IMR-90 (cell line): ENCODE results near the gene SYTL3. TPM values are rescaled to one million over a fixed set of nuclear protein-coding genes. Genes with fewer than 3 reads are reported as not detected.

Source experiments
- ATAC-seq: fragments of 200-7000 bp; cut with Tn5 transposase; 2 replicates; pipeline ENCODE4 v1.9.1; 2020; ENCODE audit warnings: low read depth, mild to moderate bottlenecking, moderate library complexity
- BruUV-seq: library from RNA; stranded (reverse); fragments of 400-500 nt; replicated peaks from 2 replicates; lab custom pipeline; 2021; lab: Mats Ljungman, UMichigan
- CTCF ChIA-PET: fragments of 300-600 bp; formaldehyde crosslinking; extraction: SDS; loops from one replicate; lab custom pipeline; 2021; ENCODE audit warnings: antibody characterized with exemption; lab: Yijun Ruan, JAX
- POLR2A ChIA-PET: fragments of 300-600 bp; sonication (Branson Sonifier 250); formaldehyde crosslinking; loops from one replicate; lab custom pipeline; 2022; ENCODE audit warnings: antibody characterized with exemption; ENCODE audit not compliant: unreplicated experiment; lab: Charles Lee
- DNase-seq: peaks from one replicate; pipeline ENCODE4 v3.0.0; 2013
- H2AFZ ChIP-seq: replicated peaks from 2 replicates; pipeline ENCODE3; 2013; ENCODE audit warnings: low read length, mild to moderate bottlenecking; ENCODE audit not compliant: poor library complexity
- H2AK5ac ChIP-seq: 2 replicates; pipeline ENCODE4 v1.6.1; 2013; ENCODE audit warnings: low read depth, low read length, inconsistent platforms
- H2AK9ac ChIP-seq: replicated peaks from 2 replicates; pipeline ENCODE3; 2013; ENCODE audit warnings: mild to moderate bottlenecking, low read depth, low read length, moderate library complexity; ENCODE audit not compliant: poor library complexity
- H2BK120ac ChIP-seq: 2 replicates; pipeline ENCODE4 v1.6.1; 2013; ENCODE audit warnings: low read depth, low read length, inconsistent platforms
- H2BK15ac ChIP-seq: 3 replicates; pipeline ENCODE4 v1.6.1; 2013; ENCODE audit warnings: low read depth, low read length, inconsistent platforms
- H2BK20ac ChIP-seq: 2 replicates; pipeline ENCODE4 v1.6.1; 2013; ENCODE audit warnings: low read depth, mild to moderate bottlenecking, inconsistent platforms, low read length, moderate library complexity
- H2BK5ac ChIP-seq: 2 replicates; pipeline ENCODE4 v1.6.1; 2013; ENCODE audit warnings: mild to moderate bottlenecking, low read depth, low read length, inconsistent platforms; ENCODE audit not compliant: poor library complexity, severe bottlenecking
- H3K14ac ChIP-seq: replicated peaks from 2 replicates; pipeline ENCODE4 v1.6.1; 2013; ENCODE audit warnings: low read depth, low read length, inconsistent platforms
- H3K18ac ChIP-seq: 2 replicates; pipeline ENCODE4 v1.6.1; 2013; ENCODE audit warnings: low read depth, low read length, control low read depth
- H3K23ac ChIP-seq: 2 replicates; pipeline ENCODE4 v1.6.1; 2013; ENCODE audit warnings: low read depth, low read length, inconsistent platforms
- H3K27ac ChIP-seq: 2 replicates; pipeline ENCODE4 v1.5.1; 2013; ENCODE audit warnings: mild to moderate bottlenecking, control low read depth, low read length; ENCODE audit not compliant: insufficient read depth
- H3K27me3 ChIP-seq: 2 replicates; pipeline ENCODE4 v1.6.1; 2013; ENCODE audit warnings: low read length; ENCODE audit not compliant: control insufficient read depth, insufficient read depth
- H3K36me3 ChIP-seq: 2 replicates; pipeline ENCODE4 v1.6.1; 2013; ENCODE audit warnings: low read length, mixed read lengths; ENCODE audit not compliant: control insufficient read depth, insufficient read depth
- H3K4ac ChIP-seq: 2 replicates; pipeline ENCODE4 v1.6.1; 2013; ENCODE audit warnings: low read depth, low read length, inconsistent platforms
- H3K4me1 ChIP-seq: 2 replicates; pipeline ENCODE4 v1.6.1; 2013; ENCODE audit warnings: low read length, mixed read lengths; ENCODE audit not compliant: control insufficient read depth, insufficient read depth
- H3K4me2 ChIP-seq: 2 replicates; pipeline ENCODE4 v1.6.1; 2013; ENCODE audit warnings: low read depth, mild to moderate bottlenecking, control low read depth, low read length, moderate library complexity
- H3K4me3 ChIP-seq: 2 replicates; pipeline ENCODE4 v1.5.1; 2013; ENCODE audit warnings: low read depth, mild to moderate bottlenecking, control low read depth, low read length, moderate library complexity; ENCODE audit not compliant: insufficient read depth
- H3K56ac ChIP-seq: 2 replicates; pipeline ENCODE4 v1.6.1; 2013; ENCODE audit warnings: low read length, inconsistent platforms; ENCODE audit not compliant: insufficient read depth; ENCODE audit errors: extremely low read depth
- H3K79me1 ChIP-seq, 2 experiments: 2 replicates each; pipeline ENCODE4 v1.6.1; 2013; ENCODE audit warnings: low read length in 2 of 2, inconsistent platforms in 1 of 2, low read depth in 1 of 2
- H3K9ac ChIP-seq: 2 replicates; pipeline ENCODE4 v1.6.1; 2013; ENCODE audit warnings: low read depth, low read length, control low read depth
- H3K9me1 ChIP-seq: 2 replicates; pipeline ENCODE4 v1.6.1; 2013; ENCODE audit warnings: low read length, inconsistent platforms; ENCODE audit not compliant: insufficient read depth
- H3K9me3 ChIP-seq: 2 replicates; pipeline ENCODE4 v1.6.1; 2013; ENCODE audit warnings: low read length; ENCODE audit not compliant: control insufficient read depth, insufficient read depth
- H4K20me1 ChIP-seq: 2 replicates; pipeline ENCODE4 v1.6.1; 2013; ENCODE audit warnings: low read length, inconsistent platforms; ENCODE audit not compliant: insufficient read depth
- H4K5ac ChIP-seq: 2 replicates; pipeline ENCODE4 v1.6.1; 2013; ENCODE audit warnings: mild to moderate bottlenecking, low read depth, low read length, control low read depth
- H4K8ac ChIP-seq, 2 experiments: 2 replicates each; pipeline ENCODE4 v1.6.1; 2013; ENCODE audit warnings: low read depth in 2 of 2, low read length in 2 of 2, control low read depth in 1 of 2, inconsistent platforms in 1 of 2
- H4K91ac ChIP-seq: 2 replicates; pipeline ENCODE4 v1.6.1; 2013; ENCODE audit warnings: low read depth, low read length, inconsistent platforms; ENCODE audit not compliant: insufficient read depth
- BHLHE40 ChIP-seq: fragments of 150-350 bp; IDR thresholded peaks from 2 replicates; pipeline ENCODE4 v1.6.1; 2016; ENCODE audit warnings: mild to moderate bottlenecking, low read depth, low read length
- CEBPB ChIP-seq: IDR thresholded peaks from 2 replicates; pipeline ENCODE4 v1.6.1; 2012; ENCODE audit warnings: low read depth, low read length, improper control_type of control experiment
- CHD1 ChIP-seq: IDR thresholded peaks from 2 replicates; pipeline ENCODE4 v1.6.1; 2012; ENCODE audit warnings: low read depth, low read length, improper control_type of control experiment
- MAZ ChIP-seq: IDR thresholded peaks from 2 replicates; pipeline ENCODE4 v1.6.1; 2012; ENCODE audit warnings: low read depth, mild to moderate bottlenecking, low read length, improper control_type of control experiment, moderate library complexity, borderline replicate concordance
- MXI1 ChIP-seq: IDR thresholded peaks from 2 replicates; pipeline ENCODE4 v1.6.1; 2012; ENCODE audit warnings: low read depth, mild to moderate bottlenecking, low read length, moderate library complexity, borderline replicate concordance
- NFE2L2 ChIP-seq: fragments of 150-350 bp; IDR thresholded peaks from 2 replicates; pipeline ENCODE4 v1.6.1; 2016; ENCODE audit warnings: low read depth, mild to moderate bottlenecking, low read length
- POLR2A ChIP-seq: IDR thresholded peaks from 2 replicates; pipeline ENCODE4 v1.6.1; 2012; ENCODE audit warnings: mild to moderate bottlenecking, low read depth, low read length
- RAD21 ChIP-seq: IDR thresholded peaks from 2 replicates; pipeline ENCODE4 v1.6.1; 2012; ENCODE audit warnings: low read length, improper control_type of control experiment
- RFX5 ChIP-seq: IDR thresholded peaks from 2 replicates; pipeline ENCODE4 v1.8.0; 2012; ENCODE audit warnings: low read depth, mild to moderate bottlenecking, low read length, moderate library complexity
- SMC3 ChIP-seq: fragments of 150-350 bp; IDR thresholded peaks from 2 replicates; pipeline ENCODE4 v1.6.1; 2016; ENCODE audit warnings: low read depth, mild to moderate bottlenecking, antibody characterized with exemption, low read length, moderate library complexity
- WGBS, 2 experiments: methylation state at CpG; one replicate each; pipeline versions ENCODE4 v1.1.5 to v1.1.7; 2013; ENCODE audit warnings: missing lambda C conversion rate in 2 of 2; ENCODE audit not compliant: insufficient read length in 1 of 2; ENCODE audit errors: extremely low coverage in 2 of 2; 5-methylcytosine and 5-hydroxymethylcytosine counted together
- dilution Hi-C: fragments of 300-500 bp; cut with HindIII; formaldehyde crosslinking; loops from one replicate; pipeline ENCODE4 v1.14.3; 2018; ENCODE audit warnings: low sequenced_read_pairs; ENCODE audit not compliant: unreplicated experiment
- in situ Hi-C: fragments of 300-500 bp; cut with MboI; formaldehyde crosslinking; loops from 3 replicates; pipeline ENCODE4 v1.14.3; 2019; ENCODE audit warnings: low sequenced_read_pairs, inconsistent platforms, mixed read lengths
- intact Hi-C: fragments of 100-400 bp; cut with micrococcal nuclease; formaldehyde crosslinking; loops from 2 replicates; pipeline ENCODE4 v1.10.0; 2022
- polyA plus RNA-seq, 3 experiments: library from polyadenylated mRNA; depleted of rRNA; stranded (reverse); fragments of >200 nt; gene quantifications; 2 replicates each; pipeline ENCODE4 v1.2.3, GENCODE V29; 2012; ENCODE audit warnings: low replicate concordance in 1 of 3
- total RNA-seq: library from RNA; depleted of rRNA; stranded (reverse); fragments of >200 nt; gene quantifications from 2 replicates; pipeline ENCODE4 v1.2.3, GENCODE V29; 2012
- TF ChIP-seq, protein P1 (sequence below): fragments of 150-350 bp; IDR thresholded peaks from 2 replicates; pipeline ENCODE4 v1.6.1; 2016; ENCODE audit warnings: low read depth, mild to moderate bottlenecking, low read length, moderate library complexity, borderline replicate concordance
- TF ChIP-seq, protein P2 (sequence below): fragments of 150-350 bp; IDR thresholded peaks from 2 replicates; pipeline ENCODE4 v1.6.1; 2017; ENCODE audit warnings: mild to moderate bottlenecking, antibody characterized with exemption, low read length, low read depth

Gene SYTL3
- total and polyA plus RNA-seq, 2 of the 4 experiments (the other 2 are of a cell fraction) = 2.9 to 4.3 TPM

DNA sequence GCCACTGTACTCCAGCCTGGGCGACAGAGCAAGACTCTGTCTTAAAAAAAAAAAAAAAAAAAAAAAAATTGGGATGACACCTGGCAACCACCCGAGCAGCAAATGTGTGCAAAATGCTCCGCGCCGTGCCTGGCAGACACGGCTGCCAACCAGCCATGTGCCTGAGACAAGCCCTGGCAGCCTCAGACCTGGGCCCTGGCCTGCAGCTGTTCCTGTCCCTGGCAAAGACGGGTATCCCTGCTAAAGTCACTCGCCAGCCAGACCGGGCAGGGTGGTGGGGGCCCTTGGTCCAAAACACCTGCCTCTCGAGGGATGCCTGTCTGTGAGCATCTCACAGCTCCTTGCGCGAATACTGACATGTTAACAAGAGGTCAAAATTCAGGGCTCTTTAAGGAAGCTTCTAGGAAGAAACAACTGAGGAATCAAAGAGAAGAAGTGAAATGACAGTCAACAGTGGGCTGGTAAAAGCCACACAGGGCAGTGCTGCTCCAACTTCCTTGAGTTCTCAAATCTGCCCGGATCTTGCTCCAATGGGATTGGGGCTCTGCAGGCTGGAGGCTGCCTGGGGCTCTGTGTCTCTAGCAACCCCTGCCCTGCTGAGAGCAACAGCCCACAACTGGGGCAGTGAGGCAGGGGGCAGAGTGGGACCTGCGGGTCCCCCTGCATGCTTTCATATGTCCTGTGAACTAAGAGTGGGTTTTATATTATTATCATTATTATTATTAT, 53.4 kb downstream of the SYTL3 start:
- no peak overlapping the region for H3K23ac ChIP-seq
- dilution Hi-C loops = no loop called here
- ChIA-PET CTCF (interaction anchor here (0.5 to 2.6 kb wide), 7 partner anchors 12 to 431 kb away, joined by 3 to 18 read pairs (median 3); partner anchors contain the start of gene RSPH3), POLR2A (no interaction called here)
- H3K27ac ChIP-seq = no peak overlapping the region
- no peak overlapping the region for H2AK5ac ChIP-seq
- H3K56ac ChIP-seq = no peak overlapping the region
- no peak overlapping the region; the same call in 1 of the 2 replicates for H2BK20ac ChIP-seq
- no peak overlapping the region for H3K4me3 ChIP-seq
- H3K36me3 ChIP-seq = no peaks in the 10 kb centered on the region
- TF ChIP-seq CEBPB = no peak
- no peak for TF ChIP-seq NFE2L2
- no peak for TF ChIP-seq SMC3
- no peak for TF ChIP-seq CHD1
- TF ChIP-seq BHLHE40 = no peak
- TF ChIP-seq, protein P1, sequence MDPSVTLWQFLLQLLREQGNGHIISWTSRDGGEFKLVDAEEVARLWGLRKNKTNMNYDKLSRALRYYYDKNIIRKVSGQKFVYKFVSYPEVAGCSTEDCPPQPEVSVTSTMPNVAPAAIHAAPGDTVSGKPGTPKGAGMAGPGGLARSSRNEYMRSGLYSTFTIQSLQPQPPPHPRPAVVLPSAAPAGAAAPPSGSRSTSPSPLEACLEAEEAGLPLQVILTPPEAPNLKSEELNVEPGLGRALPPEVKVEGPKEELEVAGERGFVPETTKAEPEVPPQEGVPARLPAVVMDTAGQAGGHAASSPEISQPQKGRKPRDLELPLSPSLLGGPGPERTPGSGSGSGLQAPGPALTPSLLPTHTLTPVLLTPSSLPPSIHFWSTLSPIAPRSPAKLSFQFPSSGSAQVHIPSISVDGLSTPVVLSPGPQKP = no peak
- TF ChIP-seq POLR2A = no peak
- no peak for TF ChIP-seq MXI1
- TF ChIP-seq, protein P2, sequence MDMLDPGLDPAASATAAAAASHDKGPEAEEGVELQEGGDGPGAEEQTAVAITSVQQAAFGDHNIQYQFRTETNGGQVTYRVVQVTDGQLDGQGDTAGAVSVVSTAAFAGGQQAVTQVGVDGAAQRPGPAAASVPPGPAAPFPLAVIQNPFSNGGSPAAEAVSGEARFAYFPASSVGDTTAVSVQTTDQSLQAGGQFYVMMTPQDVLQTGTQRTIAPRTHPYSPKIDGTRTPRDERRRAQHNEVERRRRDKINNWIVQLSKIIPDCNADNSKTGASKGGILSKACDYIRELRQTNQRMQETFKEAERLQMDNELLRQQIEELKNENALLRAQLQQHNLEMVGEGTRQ = no peak
- no peak for TF ChIP-seq MAZ
- TF ChIP-seq RAD21 = no peak
- no peak for TF ChIP-seq RFX5
- no peak overlapping the region for H2AK9ac ChIP-seq
- no peak overlapping the region for H3K4me2 ChIP-seq
- no peak overlapping the region for H3K14ac ChIP-seq
- H4K8ac ChIP-seq = no peak overlapping the region
- no peak overlapping the region for H4K5ac ChIP-seq
- WGBS, 2 experiments = 96% methylated on average over 8 of the region's 14 CpGs; no CpG with 5 or more reads in 1 of the 2 experiments
- H3K27me3 ChIP-seq = no peaks in the 10 kb centered on the region
- no peak overlapping the region for H2AFZ ChIP-seq
- in situ Hi-C loops = no loop called here
- no peak overlapping the region for H3K9ac ChIP-seq
- no peak for ATAC-seq
- H3K4me1 ChIP-seq = peaks cover 12% of the 10 kb centered on the region
- H3K79me1 ChIP-seq = no peaks in the 10 kb centered on the region; a peak in 1 of 4 replicates
- BruUV-seq = no TSS peak
- H2BK120ac ChIP-seq = no peak overlapping the region
- no peaks in the 10 kb centered on the region for H4K20me1 ChIP-seq
- H4K91ac ChIP-seq = no peak overlapping the region
- H2BK5ac ChIP-seq = no peak overlapping the region
- no peak for DNase-seq
- intact Hi-C loops = no loop called here
- no peak overlapping the region for H3K18ac ChIP-seq
- H2BK15ac ChIP-seq = no peak overlapping the region
- peaks cover 3% of the 10 kb centered on the region; the same call in 1 of the 2 replicates for H3K9me1 ChIP-seq
- no peak overlapping the region for H3K4ac ChIP-seq
- no peaks in the 10 kb centered on the region for H3K9me3 ChIP-seq
